Suprapubic skin (tissue), 2 donors: Measurements from ENCODE around the gene TNFRSF1A.

ENCODE experiments used
- EP300 ChIP-seq: sonication (generic); formaldehyde crosslinking; IDR thresholded peaks from one replicate; pipeline ENCODE4 v1.6.1; 2017; ENCODE audit warnings: antibody characterized with exemption
- POLR2A ChIP-seq, 2 donors: fragments of 450-650 bp; IDR thresholded peaks; one replicate each; pipeline ENCODE4 v1.6.1; 2017; ENCODE audit warnings: antibody characterized with exemption in 2 of 2, mild to moderate bottlenecking in 2 of 2, moderate library complexity in 2 of 2

GRCh38 chr12:6322969-6323339, 18.9 kb downstream of the TNFRSF1A start:
- TF ChIP-seq EP300, result no peak
- no peak for TF ChIP-seq POLR2A (IDR thresholded peaks at IDR 0.05)
